NB4 (cell line): ENCODE results near the gene FUBP3.

Source experiments
- DNase-seq: peaks from one replicate; pipeline ENCODE4 v3.0.0; 2010; ENCODE audit warnings: low read depth
- H3K4me3 ChIP-seq: one replicate; pipeline ENCODE4 v1.5.1; 2011; ENCODE audit warnings: mild to moderate bottlenecking, low read depth, low read length, moderate library complexity
- MYC ChIP-seq: IDR thresholded peaks from 2 replicates; pipeline ENCODE4 v1.6.1; 2011; ENCODE audit warnings: low read depth, low read length
- POLR2A ChIP-seq: IDR thresholded peaks from 2 replicates; pipeline ENCODE4 v1.6.1; 2011; ENCODE audit warnings: mild to moderate bottlenecking; ENCODE audit not compliant: insufficient read length; ENCODE audit errors: extremely low read depth
- TF ChIP-seq, protein P1 (sequence below): IDR thresholded peaks from one replicate; pipeline ENCODE4 v1.5.1; 2012; ENCODE audit warnings: low read depth, low read length
- TF ChIP-seq, protein P2 (sequence below): IDR thresholded peaks from 2 replicates; pipeline ENCODE4 v1.6.1; 2011; ENCODE audit warnings: low read depth, low read length

Gene FUBP3

DNA sequence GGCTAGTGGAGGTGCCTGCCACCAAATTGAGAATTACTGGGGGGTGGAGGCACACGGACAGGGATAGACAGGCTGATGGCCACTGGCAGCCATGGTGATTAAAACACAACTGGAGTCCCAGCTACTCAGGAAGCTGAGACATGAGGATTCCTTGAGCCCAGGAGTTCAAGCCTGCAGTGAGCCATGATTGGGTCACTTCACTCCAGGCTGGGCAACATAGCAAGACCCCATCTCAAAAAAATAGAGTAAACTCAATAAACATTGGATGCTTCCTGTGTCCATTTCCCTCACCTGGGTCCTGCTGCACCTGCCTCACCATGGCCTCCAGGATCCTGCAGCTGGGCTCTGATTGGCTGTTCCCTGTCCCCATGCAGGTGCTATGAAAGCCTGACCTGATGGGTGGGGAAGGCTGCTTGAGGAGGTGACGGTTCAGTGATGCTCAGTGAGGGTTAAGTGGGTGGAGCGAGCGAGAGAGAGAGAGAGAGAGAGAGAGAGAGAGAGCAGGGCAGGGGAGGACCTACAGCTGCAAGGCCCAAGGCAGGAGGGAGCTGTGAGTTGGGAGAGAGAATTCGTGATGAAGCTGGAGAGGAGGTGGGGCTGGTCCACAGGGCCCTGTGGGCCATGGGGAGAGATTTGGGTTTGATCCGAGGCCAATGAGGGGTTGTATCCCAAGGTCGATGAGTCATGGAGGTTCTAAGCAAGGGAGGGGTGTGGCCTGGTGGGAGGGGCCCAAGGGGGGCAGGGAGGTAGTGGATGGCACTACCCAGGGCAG, 36.7 kb upstream of the FUBP3 start:
- H3K4me3 ChIP-seq = no peak overlapping the region

DNA sequence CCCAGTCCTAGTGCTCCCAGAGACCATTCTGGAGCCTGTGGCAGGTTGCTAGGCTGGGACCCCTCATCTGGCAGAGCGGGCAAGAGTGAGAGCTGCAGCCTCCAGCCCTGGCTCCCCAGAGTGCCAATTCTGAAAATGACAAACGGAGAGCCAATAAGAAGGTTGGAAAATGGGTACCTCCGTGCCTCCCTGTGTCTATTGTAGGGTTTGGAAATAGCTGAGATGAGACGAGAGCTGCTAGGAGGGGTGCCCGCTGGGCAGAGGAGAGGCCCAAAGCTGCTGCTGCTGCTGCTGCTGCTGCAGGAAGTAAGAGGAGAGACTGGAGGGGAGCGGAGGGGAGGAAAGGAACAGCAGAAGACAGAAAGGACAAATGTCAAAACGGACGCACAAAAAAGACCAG, 36.0 kb upstream of the FUBP3 start:
- DNase-seq = no peak
- TF ChIP-seq, protein P1, sequence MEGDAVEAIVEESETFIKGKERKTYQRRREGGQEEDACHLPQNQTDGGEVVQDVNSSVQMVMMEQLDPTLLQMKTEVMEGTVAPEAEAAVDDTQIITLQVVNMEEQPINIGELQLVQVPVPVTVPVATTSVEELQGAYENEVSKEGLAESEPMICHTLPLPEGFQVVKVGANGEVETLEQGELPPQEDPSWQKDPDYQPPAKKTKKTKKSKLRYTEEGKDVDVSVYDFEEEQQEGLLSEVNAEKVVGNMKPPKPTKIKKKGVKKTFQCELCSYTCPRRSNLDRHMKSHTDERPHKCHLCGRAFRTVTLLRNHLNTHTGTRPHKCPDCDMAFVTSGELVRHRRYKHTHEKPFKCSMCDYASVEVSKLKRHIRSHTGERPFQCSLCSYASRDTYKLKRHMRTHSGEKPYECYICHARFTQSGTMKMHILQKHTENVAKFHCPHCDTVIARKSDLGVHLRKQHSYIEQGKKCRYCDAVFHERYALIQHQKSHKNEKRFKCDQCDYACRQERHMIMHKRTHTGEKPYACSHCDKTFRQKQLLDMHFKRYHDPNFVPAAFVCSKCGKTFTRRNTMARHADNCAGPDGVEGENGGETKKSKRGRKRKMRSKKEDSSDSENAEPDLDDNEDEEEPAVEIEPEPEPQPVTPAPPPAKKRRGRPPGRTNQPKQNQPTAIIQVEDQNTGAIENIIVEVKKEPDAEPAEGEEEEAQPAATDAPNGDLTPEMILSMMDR = no peak
- no peak for TF ChIP-seq MYC
- TF ChIP-seq, protein P2, sequence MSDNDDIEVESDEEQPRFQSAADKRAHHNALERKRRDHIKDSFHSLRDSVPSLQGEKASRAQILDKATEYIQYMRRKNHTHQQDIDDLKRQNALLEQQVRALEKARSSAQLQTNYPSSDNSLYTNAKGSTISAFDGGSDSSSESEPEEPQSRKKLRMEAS = no peak
- no peak for TF ChIP-seq POLR2A
- H3K4me3 ChIP-seq = no peak overlapping the region

More for the DNA sequence above, 36.7 kb upstream of the FUBP3 start:
- no peak for TF ChIP-seq POLR2A
- TF ChIP-seq, protein P2 = no peak
- TF ChIP-seq, protein P1 = no peak
- no peak for TF ChIP-seq MYC
- DNase-seq = peak; percentile 27

DNA sequence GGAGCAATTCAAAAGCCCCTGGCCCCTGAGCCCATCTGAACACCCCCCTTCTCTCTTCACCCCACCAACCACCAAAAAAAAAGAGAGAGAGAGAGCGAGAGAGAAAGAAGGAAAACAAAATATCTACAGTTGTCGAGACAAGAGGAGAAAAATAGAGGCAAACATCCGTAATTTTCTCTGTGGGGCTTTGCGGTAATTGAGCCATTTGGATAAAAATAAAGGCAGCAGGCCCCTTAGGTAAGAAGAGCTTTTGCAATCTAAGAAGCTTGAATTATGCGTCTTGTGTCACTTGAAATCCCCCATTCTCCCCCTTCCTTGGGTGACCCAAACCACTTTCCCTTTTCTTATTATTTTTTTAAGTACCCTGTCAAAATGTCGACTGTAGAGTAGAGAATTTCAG, 35.5 kb upstream of the FUBP3 start:
- no peak for DNase-seq
- TF ChIP-seq POLR2A (no peak), MYC (no peak)
- TF ChIP-seq, protein P1 = no peak
- TF ChIP-seq, protein P2 = no peak
- no peak overlapping the region for H3K4me3 ChIP-seq

DNA sequence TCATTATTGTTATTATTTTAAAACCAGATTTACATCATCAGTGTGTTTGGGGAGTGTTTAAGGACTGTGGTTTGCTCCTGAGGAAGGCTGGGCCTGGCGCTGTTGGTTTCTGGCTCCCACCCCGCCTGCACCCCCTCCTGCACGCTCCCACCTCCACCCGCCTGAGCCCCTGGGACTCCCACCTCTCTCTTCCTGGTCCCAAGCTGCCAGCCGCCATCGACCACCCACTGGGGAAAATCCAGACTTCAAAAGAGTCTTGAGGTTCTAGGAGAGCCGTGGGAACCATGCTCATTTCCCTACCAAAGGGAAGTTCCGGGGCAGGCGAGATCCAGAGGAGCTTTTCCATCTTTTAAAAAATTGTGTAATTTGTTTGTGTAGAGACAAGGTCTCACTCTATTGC, 35.0 kb upstream of the FUBP3 start:
- TF ChIP-seq, protein P2 = no peak
- TF ChIP-seq MYC (no peak), POLR2A (no peak)
- TF ChIP-seq, protein P1 = no peak
- DNase-seq = no peak
- H3K4me3 ChIP-seq = no peak overlapping the region

DNA sequence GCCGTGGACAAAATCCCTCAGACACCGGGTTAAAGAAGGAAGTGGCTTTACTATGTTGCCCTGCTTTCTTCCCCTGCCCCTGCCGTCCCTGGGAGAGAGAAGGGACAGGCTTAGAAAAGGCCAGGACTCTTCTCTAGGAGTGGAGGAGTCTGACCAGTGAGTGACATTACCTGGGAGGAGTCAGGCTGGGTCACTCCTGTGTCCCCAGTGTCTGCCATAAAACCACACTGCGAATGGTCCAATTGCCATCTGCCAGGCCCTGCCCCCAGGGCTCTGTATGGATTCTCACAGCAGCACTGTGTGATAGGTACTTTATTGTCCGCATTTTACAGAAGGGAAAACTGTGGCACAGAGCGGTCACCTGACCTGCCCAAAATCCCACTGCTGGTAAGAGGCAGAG, 31.3 kb upstream of the FUBP3 start:
- no peak for DNase-seq
- TF ChIP-seq, protein P2 = no peak
- no peak for TF ChIP-seq POLR2A
- H3K4me3 ChIP-seq = no peak overlapping the region

DNA sequence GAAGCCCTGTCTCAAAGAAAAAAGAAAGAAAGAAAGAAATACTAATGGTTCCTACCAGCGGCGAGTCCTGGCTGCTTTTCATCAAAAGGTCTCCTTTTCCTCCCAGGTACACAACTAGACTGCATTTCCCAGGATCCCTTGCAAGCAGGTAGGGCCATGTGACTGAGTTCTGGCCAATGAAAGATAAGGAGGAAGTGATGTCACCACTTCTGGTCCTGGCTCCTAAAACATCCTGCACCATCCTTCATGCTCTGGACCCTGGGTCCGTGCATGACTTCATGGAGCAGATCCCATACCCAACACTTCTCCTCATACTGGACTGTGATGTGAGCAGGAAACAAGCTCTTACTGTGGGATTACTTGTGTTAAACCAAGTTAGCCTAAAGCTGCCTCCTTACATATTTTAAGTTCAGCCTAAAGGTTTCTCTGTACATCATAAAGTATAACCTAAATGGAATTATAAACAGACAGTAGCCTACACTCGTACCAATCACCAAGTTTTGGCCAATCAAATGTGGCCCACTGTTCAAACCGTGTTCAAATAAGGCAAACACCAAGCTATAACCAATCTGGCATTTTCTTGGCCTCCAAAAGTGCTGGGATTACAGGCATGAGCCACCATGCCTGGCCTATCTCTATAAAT, 30.2 kb upstream of the FUBP3 start:
- DNase-seq = peak; percentile 39
- no peak for TF ChIP-seq POLR2A
- TF ChIP-seq MYC = no peak
- TF ChIP-seq, protein P1 = no peak
- TF ChIP-seq, protein P2 = peak; percentile 50
- H3K4me3 ChIP-seq = no peak overlapping the region
